A673 (cell line): Measurements from ENCODE around the gene ERBIN.

Experiments used
- CTCF ChIP-seq: fragments of 300-800, 200-600 bp; sonication (generic); conservative IDR thresholded peaks from 2 replicates; pipeline ENCODE4 v1.5.1; 2017; ENCODE audit warnings: low read depth, mild to moderate bottlenecking, antibody characterized with exemption, low read length, moderate library complexity, mixed read lengths
- EZH2 ChIP-seq: fragments of 200-600 bp; sonication (generic); IDR thresholded peaks from 2 replicates; pipeline ENCODE4 v1.6.1; 2017; ENCODE audit warnings: borderline replicate concordance, low read depth, mild to moderate bottlenecking, mixed read lengths, antibody characterized with exemption, low read length; ENCODE audit not compliant: poor library complexity, severe bottlenecking

DNA sequence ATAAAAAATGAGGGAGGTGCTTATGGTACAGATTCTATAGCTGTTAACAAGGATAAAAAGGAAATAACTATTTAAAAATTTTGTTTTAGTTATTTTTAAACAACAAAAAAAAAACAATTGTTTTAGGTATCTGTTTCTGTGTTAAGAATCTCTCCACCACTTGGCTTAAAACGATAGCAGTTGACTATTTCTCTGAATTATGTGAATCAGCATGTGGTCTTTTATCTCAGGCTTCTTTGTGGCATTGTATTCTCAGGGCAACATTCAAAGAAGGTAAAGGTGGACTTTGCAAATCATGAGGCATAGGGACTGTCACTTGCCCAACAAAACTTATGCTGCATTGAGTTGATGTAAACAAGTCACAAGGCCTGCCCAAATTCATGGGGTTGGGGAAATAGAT is 55.2 kb downstream of the ERBIN start:
- no peak for TF ChIP-seq CTCF
- no peak for TF ChIP-seq EZH2
